ENCODE measurements around the gene EFNB2. TPM values are rescaled to one million over a fixed set of nuclear protein-coding genes. Genes with fewer than 3 reads are reported as not detected.

The EFNB2 gene
- total and polyA plus RNA-seq, 9 of the 15 experiments (the other 6 are each of a cell fraction or from before 2014, with no cell fraction given) = 0.01 to 0.29 (median 0.18) TPM

GRCh38 chr13:106537521-106537920, 2.1 kb upstream of the EFNB2 start:
- H3K36me3 ChIP-seq (ENCODE audit: control insufficient read depth, insufficient read depth, low read length) = peaks cover 18% of the 10 kb centered on the region; the same call in 1 of the 3 replicates
- ChIA-PET POLR2A (no interaction called here), CTCF (ENCODE audit: low intra/inter-chr PET ratio) (no interaction called here)
- H3K4me3 ChIP-seq = no peak overlapping the region
- no peaks in the 10 kb centered on the region for H3K27me3 ChIP-seq (ENCODE audit: control insufficient read depth in 2 of 2, insufficient read depth in 2 of 2, low read length in 2 of 2)
- TF ChIP-seq SAP30 (IDR thresholded peaks at IDR 0.05; ENCODE audit: borderline replicate concordance, insufficient read depth, low read depth, low read length, poor library complexity, severe bottlenecking) = no peak
- no peak for TF ChIP-seq SMARCB1 (IDR thresholded peaks at IDR 0.05; ENCODE audit: insufficient read length, low read depth)
- TF ChIP-seq E2F3 (CRISPR knock-in tag; IDR thresholded peaks at IDR 0.05) = no peak
- no peak for TF ChIP-seq CHAMP1 (IDR thresholded peaks at IDR 0.05)
- no peak for TF ChIP-seq ATF6 (CRISPR knock-in tag; IDR thresholded peaks at IDR 0.05)
- no peak for TF ChIP-seq ZNF274 (IDR thresholded peaks at IDR 0.05; ENCODE audit: borderline replicate concordance, low read depth, low read length)
- no peak for TF ChIP-seq E2F1 (CRISPR knock-in tag; IDR thresholded peaks at IDR 0.05)
- no peak for TF ChIP-seq ZNF655 (CRISPR knock-in tag; IDR thresholded peaks at IDR 0.05)
- no peak overlapping the region for H3K4me2 ChIP-seq (ENCODE audit: insufficient read depth, low read length)
- no peaks in the 10 kb centered on the region for H3K79me2 ChIP-seq (ENCODE audit: control insufficient read depth, insufficient read depth, low read length)
- BruUV-seq (replicated peaks) = no TSS peak
- no peak overlapping the region for H2AFZ ChIP-seq (ENCODE audit: low read depth, low read length)
- in situ Hi-C loops (cut with MboI) = no loop called here
- ATAC-seq = no peak
- FAIRE-seq = no peak
- H3K9me1 ChIP-seq (ENCODE audit: control insufficient read depth, insufficient read depth, low read length) = no peaks in the 10 kb centered on the region
- WGBS (ENCODE audit: insufficient coverage, low coverage, missing lambda C conversion rate) = 72% methylated on average over 3 of the region's 3 CpGs
- peaks cover 0 to 19% of the 10 kb centered on the region in 2 experiments; a peak in 2 of 5 replicates for H3K4me1 ChIP-seq (replicated peaks in 1 of 2; ENCODE audit: control insufficient read depth in 2 of 2, insufficient read depth in 2 of 2, low read length in 2 of 2)
- intact Hi-C loops (cut with micrococcal nuclease) = loop anchor here (2.0 kb wide), 1 partner anchor 83 kb away; no protein-coding TSS in a partner anchor
- no peak for DNase-seq (ENCODE audit: extremely low read depth in 1 of 4, low spot score in 3 of 4)
- H3K9ac ChIP-seq (ENCODE audit: insufficient read depth in 1 of 2, low read depth in 2 of 2, low read length in 2 of 2) = no peak overlapping the region
- H3K9me3 ChIP-seq (replicated peaks; ENCODE audit: control insufficient read depth, insufficient read depth, low read depth, low read length) = no peaks in the 10 kb centered on the region
- H4K20me1 ChIP-seq (replicated peaks; ENCODE audit: control insufficient read depth, insufficient read depth, low read length) = no peaks in the 10 kb centered on the region
- H3K27ac ChIP-seq (ENCODE audit: extremely low read depth, low read depth, low read length) = no peak overlapping the region

Data from K562 (cell line).